ENCODE results near the gene AHCYL1.

- TF ChIP-seq CTCF (IDR thresholded peaks at IDR 0.05 in 2 of 3, conservative IDR thresholded peaks at IDR 0.05 in 1 of 3; ENCODE audit: borderline replicate concordance in 1 of 3, insufficient read depth in 1 of 3, low read depth in 2 of 3, low read length in 2 of 3) = no peak
- TF ChIP-seq POLR2AphosphoS5 (IDR thresholded peaks at IDR 0.05; ENCODE audit: low read depth, low read length) = no peak
- no peak for TF ChIP-seq MAX (IDR thresholded peaks at IDR 0.05)
- no peak for TF ChIP-seq RAD21 (IDR thresholded peaks at IDR 0.05; ENCODE audit: low read depth)
Measured at GRCh38 chr1:110021285-110021684, 36.7 kb downstream of the AHCYL1 start.
